A549 (cell line): ENCODE measurements around the gene PRKN.

Experiments
- E2F6 ChIP-seq: IDR thresholded peaks from 2 replicates; pipeline ENCODE4 v1.6.1; 2012; ENCODE audit warnings: low read depth, borderline replicate concordance
- GATA3 ChIP-seq: IDR thresholded peaks from 2 replicates; pipeline ENCODE4 v1.6.1; 2012; ENCODE audit warnings: borderline replicate concordance
- JUNB ChIP-seq: fragments of >200 bp; sonication (Bioruptor Twin); formaldehyde crosslinking; IDR thresholded peaks from 2 replicates; pipeline ENCODE4 v1.6.1; 2016
- KDM1A ChIP-seq: fragments of 200-600 bp; sonication (generic); IDR thresholded peaks from 2 replicates; pipeline ENCODE4 v1.6.1; 2016; ENCODE audit warnings: low read depth, mild to moderate bottlenecking
- RAD21 ChIP-seq, 2 experiments: fragments of >200 bp in 1 of 2; sonication (Bioruptor Twin) in 1 of 2; formaldehyde crosslinking in 1 of 2; IDR thresholded peaks in 1 of 2; conservative IDR thresholded peaks in 1 of 2; 2 replicates in 1 of 2; 3 replicates in 1 of 2; pipeline ENCODE4 v1.6.1; 2012 to 2018; ENCODE audit warnings: inconsistent platforms in 1 of 2
- RFX5 ChIP-seq: fragments of 450-650 bp; IDR thresholded peaks from 2 replicates; pipeline ENCODE4 v1.7.1; 2014; ENCODE audit warnings: antibody characterized with exemption, mild to moderate bottlenecking, moderate library complexity
- TF ChIP-seq, protein P1 (sequence below): fragments of >200 bp; sonication (Bioruptor Twin); formaldehyde crosslinking; IDR thresholded peaks from 3 replicates; pipeline ENCODE4 v1.5.1; 2016

GRCh38 chr6:162369091-162369490, 358.5 kb downstream of the PRKN start:
- TF ChIP-seq, protein P1, sequence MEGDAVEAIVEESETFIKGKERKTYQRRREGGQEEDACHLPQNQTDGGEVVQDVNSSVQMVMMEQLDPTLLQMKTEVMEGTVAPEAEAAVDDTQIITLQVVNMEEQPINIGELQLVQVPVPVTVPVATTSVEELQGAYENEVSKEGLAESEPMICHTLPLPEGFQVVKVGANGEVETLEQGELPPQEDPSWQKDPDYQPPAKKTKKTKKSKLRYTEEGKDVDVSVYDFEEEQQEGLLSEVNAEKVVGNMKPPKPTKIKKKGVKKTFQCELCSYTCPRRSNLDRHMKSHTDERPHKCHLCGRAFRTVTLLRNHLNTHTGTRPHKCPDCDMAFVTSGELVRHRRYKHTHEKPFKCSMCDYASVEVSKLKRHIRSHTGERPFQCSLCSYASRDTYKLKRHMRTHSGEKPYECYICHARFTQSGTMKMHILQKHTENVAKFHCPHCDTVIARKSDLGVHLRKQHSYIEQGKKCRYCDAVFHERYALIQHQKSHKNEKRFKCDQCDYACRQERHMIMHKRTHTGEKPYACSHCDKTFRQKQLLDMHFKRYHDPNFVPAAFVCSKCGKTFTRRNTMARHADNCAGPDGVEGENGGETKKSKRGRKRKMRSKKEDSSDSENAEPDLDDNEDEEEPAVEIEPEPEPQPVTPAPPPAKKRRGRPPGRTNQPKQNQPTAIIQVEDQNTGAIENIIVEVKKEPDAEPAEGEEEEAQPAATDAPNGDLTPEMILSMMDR = no peak
- TF ChIP-seq E2F6 (no peak), RAD21 (conservative IDR thresholded peaks at IDR 0.05 in 1 of 2, IDR thresholded peaks at IDR 0.05 in 1 of 2) (no peak), RFX5 (no peak), GATA3 (no peak), JUNB (no peak), KDM1A (no peak)
